HG02763 (cell line): Measurements from ENCODE around the gene MARK2.

Experiments used
- ATAC-seq: cut with Tn5 transposase; IDR thresholded peaks from one replicate; pipeline ENCODE4 v1.9.1; 2021; ENCODE audit warnings: mild to moderate bottlenecking, moderate library complexity; ENCODE audit not compliant: unreplicated experiment

MARK2 gene

GRCh38 chr11:63829823-63830489 is 9.0 kb upstream of the MARK2 start:
- ATAC-seq: no peak

GRCh38 chr11:63831326-63831725 is 7.6 kb upstream of the MARK2 start:
- ATAC-seq: no peak

GRCh38 chr11:63832336-63832735 is 6.6 kb upstream of the MARK2 start:
- ATAC-seq: no peak

DNA sequence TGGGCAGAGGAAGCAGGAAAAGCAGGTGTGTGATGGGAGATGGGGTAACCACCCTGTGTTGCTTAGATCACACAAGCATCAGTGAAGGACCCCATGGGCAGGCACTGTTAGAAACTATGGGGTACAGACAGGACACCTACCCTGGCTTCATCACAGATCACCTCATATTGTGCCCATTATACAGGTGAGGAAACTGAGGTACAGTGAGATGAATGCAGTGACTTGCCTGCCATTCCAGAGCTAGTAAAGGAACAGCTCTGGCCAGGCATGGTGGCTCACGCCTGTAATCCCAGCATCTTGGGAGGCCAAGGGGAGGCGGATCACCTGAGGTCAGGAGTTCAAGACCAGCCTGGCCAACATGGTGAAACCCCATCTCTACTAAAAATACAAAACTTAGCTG is 5.9 kb upstream of the MARK2 start:
- ATAC-seq: no peak

- ATAC-seq: no peak
These were observed 4.3 kb upstream of the MARK2 start for GRCh38 chr11:63834535-63835157.

DNA sequence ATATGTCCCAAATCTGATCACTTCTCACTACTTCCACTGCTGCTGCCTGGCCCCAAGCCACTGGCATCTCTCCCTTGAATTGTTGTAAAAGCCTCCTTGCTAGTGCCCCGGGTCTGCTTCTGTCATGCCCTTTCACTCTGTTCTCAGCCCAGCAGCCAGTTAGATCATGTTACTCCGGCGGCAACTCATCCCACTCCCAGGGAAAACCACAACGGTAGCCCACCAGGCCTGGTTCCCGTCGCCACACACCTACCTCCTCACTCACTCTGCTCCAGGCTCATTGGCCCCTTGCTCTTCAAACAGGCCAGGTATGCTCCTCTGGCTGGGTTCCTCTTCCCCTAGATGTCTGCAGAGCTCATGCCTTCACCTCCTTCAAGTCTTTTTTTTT is 3.8 kb upstream of the MARK2 start:
- ATAC-seq: no peak

DNA sequence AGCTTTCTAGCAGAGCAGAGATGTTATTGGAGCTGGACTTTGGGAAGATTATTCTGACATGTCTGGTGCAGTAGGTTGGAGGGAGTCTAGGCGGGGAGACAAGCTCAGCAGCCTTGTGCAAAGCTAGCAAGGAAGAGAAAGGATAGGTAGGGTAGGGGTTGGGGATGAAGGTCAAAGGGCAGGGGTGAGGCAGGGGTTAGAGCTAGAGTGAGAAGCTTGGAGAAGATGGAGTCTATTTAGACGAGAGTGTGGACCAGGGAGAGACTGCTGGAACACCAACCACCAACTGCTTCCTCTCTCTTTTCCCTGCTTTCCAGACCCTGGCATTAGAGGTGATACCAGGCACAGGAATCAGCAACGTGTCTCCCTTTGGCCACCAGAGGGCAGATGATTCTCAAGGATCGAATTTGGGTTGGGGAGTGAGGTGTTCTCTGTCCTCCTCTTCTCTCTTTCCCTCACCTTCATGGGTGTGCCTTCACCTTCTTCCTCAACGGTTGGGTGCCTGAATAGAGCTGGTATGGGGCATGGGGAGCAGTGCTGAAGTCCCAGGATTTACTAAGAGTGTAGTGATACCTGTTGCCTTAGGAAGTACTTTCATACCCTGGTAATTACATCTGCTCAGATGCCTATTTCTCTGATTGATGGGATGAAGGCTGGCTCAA is 1.8 kb upstream of the MARK2 start:
- ATAC-seq: no peak

DNA sequence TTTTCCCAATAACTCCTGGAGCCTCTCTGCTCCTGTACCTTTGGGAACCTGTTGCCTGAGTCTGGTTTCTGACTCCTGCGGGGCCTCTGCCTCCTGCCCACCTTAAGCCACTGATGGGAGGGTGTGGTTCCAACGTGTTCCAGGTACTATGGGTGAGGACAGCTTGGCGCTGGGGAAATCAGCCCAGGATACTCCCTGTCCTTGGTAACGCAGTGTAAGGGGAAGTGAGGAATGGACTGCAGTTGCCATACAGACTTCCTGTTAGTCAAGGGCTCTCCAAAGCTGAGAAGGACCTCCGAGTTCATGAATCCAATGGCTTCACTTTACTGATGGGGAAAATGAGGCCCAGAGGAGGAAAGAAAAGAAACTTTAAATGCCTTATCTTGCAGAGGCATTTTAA is 1.2 kb upstream of the MARK2 start:
- ATAC-seq: no peak

GRCh38 chr11:63838150-63838677 is 696 bp upstream of the MARK2 start:
- no peak for ATAC-seq

GRCh38 chr11:63839508-63840355 is 822 bp downstream of the MARK2 start:
- no peak for ATAC-seq

DNA sequence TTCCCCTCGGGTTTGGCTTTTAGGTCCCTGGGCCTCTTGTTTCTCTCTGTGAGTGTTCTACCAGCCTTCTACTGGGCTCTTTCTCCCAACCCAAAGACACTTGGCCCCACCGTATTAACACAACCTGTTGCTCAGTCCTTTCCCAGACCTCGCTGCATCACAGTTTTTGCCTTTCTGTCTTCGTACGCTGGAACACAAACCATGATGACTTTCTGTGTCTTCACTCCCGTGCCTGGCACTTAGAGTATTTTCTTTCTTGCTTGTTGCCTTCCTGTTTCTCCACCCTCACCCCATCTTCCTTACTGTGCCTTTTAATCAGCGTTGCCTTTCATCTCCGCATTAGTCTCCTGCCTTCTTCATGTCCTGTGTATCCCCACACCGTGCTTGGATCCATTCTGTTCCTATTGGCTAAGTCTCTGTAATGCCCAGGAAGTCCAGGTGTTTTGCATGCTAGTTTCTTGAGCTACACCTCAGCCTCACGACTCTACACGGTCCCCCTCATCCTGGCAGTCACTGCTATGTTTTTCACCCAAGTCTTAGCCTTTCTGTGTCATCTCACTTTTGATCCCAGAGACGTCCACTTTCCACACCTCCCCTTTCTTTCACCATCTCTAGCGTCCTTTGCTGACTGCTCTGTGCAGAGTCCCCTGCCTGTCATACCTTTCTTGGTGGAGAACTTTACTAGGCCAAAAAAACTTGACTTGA is 1.6 kb downstream of the MARK2 start:
- no peak for ATAC-seq

DNA sequence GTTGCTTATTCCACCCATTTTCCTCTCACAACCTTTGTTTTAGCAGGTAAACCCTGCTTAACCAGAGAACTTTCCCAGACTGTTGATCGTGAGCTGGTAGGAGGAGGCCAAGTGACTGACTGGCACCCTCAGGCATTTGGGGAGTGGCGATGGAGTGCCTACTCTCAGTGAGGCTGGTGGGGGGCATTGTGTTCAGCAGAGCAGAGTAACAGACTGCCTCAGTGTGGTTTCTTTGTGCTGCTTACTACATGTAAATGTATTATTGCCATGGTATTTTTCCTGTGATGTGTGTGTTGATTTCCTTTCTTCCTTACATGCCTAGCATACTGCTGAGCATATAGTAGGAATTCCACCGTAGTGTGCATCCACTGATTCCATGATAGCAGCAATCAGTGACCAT is 2.6 kb downstream of the MARK2 start:
- no peak for ATAC-seq

GRCh38 chr11:63843041-63843440 is 4.1 kb downstream of the MARK2 start:
- no peak for ATAC-seq

- no peak for ATAC-seq
These were observed 5.9 kb downstream of the MARK2 start for GRCh38 chr11:63844836-63845235.

GRCh38 chr11:63845303-63845702 is 6.4 kb downstream of the MARK2 start:
- no peak for ATAC-seq

DNA sequence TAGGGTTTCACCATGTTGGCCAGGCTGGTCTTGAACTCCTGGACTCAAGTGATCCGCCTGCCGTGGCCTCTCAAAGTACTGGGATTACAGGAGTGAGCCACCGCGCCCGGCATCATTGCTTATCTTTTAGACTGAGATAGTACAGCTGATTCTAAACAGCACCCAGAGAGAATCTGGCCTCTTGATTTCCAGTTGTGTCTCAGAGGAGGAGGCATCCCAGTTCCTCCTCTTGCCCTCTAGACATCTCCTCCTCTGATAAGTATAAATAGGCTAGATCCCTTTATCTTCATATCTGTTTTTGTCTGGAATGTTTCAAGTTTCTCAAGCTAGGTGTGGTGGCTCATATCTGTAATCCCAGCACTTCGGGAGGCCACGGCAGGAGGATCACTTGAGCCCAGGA is 7.0 kb downstream of the MARK2 start:
- ATAC-seq: no peak

DNA sequence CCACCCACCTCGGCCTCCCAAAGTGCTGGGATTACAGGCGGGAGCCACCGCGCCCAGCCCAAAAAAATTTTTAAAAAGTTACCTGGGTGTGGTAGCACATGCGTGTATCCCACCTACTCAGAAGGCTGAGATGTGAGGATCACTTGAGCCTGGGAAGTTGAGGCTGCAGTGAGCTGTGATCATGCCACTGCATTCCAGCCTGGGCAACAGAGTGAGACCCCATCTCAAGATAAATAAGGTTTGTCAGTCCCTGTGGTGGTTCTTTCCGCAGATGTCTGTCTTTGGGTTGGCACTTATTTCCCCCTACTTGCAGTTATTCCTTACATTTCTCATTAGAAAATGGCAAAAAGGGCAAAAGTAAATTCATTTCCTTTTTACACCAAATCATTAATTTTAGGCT is 8.0 kb downstream of the MARK2 start:
- no peak for ATAC-seq

DNA sequence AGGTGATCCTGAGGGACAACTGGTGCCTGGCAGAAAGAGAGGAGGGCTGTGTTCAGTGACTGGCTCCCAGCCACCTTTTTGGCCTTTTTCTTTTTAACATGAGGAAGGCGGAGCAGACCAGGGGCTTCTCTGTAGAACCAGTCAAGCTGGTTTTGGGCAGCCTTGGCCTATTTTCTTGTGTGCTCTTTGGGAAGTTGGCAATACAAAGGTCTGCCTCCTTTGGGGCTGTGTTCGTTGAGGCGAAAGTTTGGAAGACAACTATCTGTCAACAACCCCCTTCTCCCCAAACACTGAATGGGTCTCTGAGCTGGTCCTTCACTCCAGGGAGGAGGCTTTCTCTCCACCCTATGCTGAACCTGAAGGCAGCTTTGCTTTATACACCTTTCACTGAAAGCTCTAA is 8.5 kb downstream of the MARK2 start:
- no peak for ATAC-seq

- ATAC-seq: no peak
These were observed 10.8 kb downstream of the MARK2 start for GRCh38 chr11:63849691-63850090.

DNA sequence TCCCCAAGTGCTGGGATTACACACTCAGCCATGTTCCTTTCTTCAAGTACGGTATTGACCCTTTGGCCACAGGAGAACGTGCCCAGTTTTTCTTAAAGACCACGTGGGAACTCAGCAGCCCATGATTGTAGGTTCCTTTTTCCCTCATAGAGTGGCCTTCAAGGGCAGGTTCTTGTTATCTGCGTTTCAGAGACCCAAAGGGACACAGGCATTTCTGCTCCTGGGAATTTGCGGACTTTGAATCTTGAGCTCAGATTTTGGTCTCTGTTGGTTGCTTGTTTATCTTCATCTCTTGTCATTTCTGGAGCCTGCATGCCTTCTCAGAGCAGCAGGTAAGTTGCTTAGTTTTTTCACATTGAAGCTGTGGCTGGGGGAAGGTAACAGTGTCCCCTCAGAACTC is 12.0 kb downstream of the MARK2 start:
- no peak for ATAC-seq

GRCh38 chr11:63851364-63851763 is 12.5 kb downstream of the MARK2 start:
- ATAC-seq: no peak
